ENCODE data around the gene STXBP5. TPM values are rescaled to one million over a fixed set of nuclear protein-coding genes. Genes with fewer than 3 reads are reported as not detected.

The STXBP5 gene
- polyA plus RNA-seq, 1 of the 3 experiments (the other 2 are of a cell fraction) = 9.9 TPM

GRCh38 chr6:147299035-147299434 is 94.8 kb downstream of the STXBP5 start:
- Histone ChIP-seq H3K9me2 (no peaks in the 10 kb centered on the region), H3K4me2 (no peak overlapping the region), H3K27ac (ENCODE audit: low read depth in 2 of 2, low read length in 1 of 2) (no peak overlapping the region), H3K79me2 (ENCODE audit: insufficient read depth) (no peaks in the 10 kb centered on the region), H3K9ac (no peak overlapping the region), H2AFZ (ENCODE audit: low read depth) (no peak overlapping the region), H3K9me3 (peaks cover 30% of the 10 kb centered on the region), H3K4me1 (ENCODE audit: control insufficient read depth in 1 of 2, insufficient read depth in 2 of 2, low read depth in 1 of 2, low read length in 1 of 2) (no peaks in the 10 kb centered on the region), H4K20me1 (ENCODE audit: insufficient read depth) (no peaks in the 10 kb centered on the region), H3F3A (replicated peaks; ENCODE audit: insufficient read depth) (peaks cover 12% of the 10 kb centered on the region), H3K36me3 (replicated peaks in 1 of 2; ENCODE audit: control insufficient read depth in 1 of 2, insufficient read depth in 2 of 2, low read length in 1 of 2) (peaks cover 42 to 68% of the 10 kb centered on the region in 2 experiments), H3K4me3 (ENCODE audit: low read depth in 2 of 2, low read length in 1 of 2) (no peak overlapping the region), H3K27me3 (ENCODE audit: insufficient read depth) (no peaks in the 10 kb centered on the region)
- ChIA-PET POLR2A (no interaction called here), CTCF (no interaction called here)
- TF ChIP-seq MAX (IDR thresholded peaks at IDR 0.05; ENCODE audit: low read depth) (no peak), SIN3A (IDR thresholded peaks at IDR 0.05; ENCODE audit: borderline replicate concordance, low read depth, low read length) (no peak), JUND (IDR thresholded peaks at IDR 0.05) (no peak), TAF1 (IDR thresholded peaks at IDR 0.05; ENCODE audit: borderline replicate concordance, low read depth, low read length) (no peak), SMC3 (IDR thresholded peaks at IDR 0.05; ENCODE audit: low read depth, low read length) (no peak)
- WGBS (ENCODE audit: low lambda C conversion rate) = 90% methylated on average over 3 of the region's 3 CpGs
- DNase-seq = no peak

GRCh38 chr6:147301070-147301469 is 96.9 kb downstream of the STXBP5 start:
- Histone ChIP-seq H3K27ac (ENCODE audit: low read depth in 2 of 2, low read length in 1 of 2) (no peak overlapping the region), H3K9me3 (peaks cover 30% of the 10 kb centered on the region), H3K36me3 (replicated peaks in 1 of 2; ENCODE audit: control insufficient read depth in 1 of 2, insufficient read depth in 2 of 2, low read length in 1 of 2) (peaks cover 31 to 57% of the 10 kb centered on the region in 2 experiments), H3F3A (replicated peaks; ENCODE audit: insufficient read depth) (peaks cover 12% of the 10 kb centered on the region), H3K4me1 (ENCODE audit: control insufficient read depth in 1 of 2, insufficient read depth in 2 of 2, low read depth in 1 of 2, low read length in 1 of 2) (no peaks in the 10 kb centered on the region), H4K20me1 (ENCODE audit: insufficient read depth) (no peaks in the 10 kb centered on the region), H3K9me2 (no peaks in the 10 kb centered on the region), H3K4me3 (ENCODE audit: low read depth in 2 of 2, low read length in 1 of 2) (no peak overlapping the region), H3K9ac (no peak overlapping the region), H3K27me3 (ENCODE audit: insufficient read depth) (no peaks in the 10 kb centered on the region), H2AFZ (ENCODE audit: low read depth) (no peak overlapping the region), H3K4me2 (no peak overlapping the region), H3K79me2 (ENCODE audit: insufficient read depth) (no peaks in the 10 kb centered on the region)
- CTCF ChIA-PET = no interaction called here
- WGBS (ENCODE audit: low lambda C conversion rate) = 100% methylated on average over 1 of the region's 1 CpG
- TF ChIP-seq TCF12 (IDR thresholded peaks at IDR 0.05) (no peak), POLR2AphosphoS5 (IDR thresholded peaks at IDR 0.05; ENCODE audit: low read depth, low read length) (no peak), GATA2 (CRISPR knock-in tag; IDR thresholded peaks at IDR 0.05) (no peak), RXRA (IDR thresholded peaks at IDR 0.05; ENCODE audit: borderline replicate concordance, low read depth) (no peak), ELF1 (IDR thresholded peaks at IDR 0.05) (no peak), TAF1 (IDR thresholded peaks at IDR 0.05; ENCODE audit: borderline replicate concordance, low read depth, low read length) (no peak), EZH2phosphoT487 (IDR thresholded peaks at IDR 0.05; ENCODE audit: borderline replicate concordance, low read depth) (no peak)
- TF ChIP-seq, protein P1, sequence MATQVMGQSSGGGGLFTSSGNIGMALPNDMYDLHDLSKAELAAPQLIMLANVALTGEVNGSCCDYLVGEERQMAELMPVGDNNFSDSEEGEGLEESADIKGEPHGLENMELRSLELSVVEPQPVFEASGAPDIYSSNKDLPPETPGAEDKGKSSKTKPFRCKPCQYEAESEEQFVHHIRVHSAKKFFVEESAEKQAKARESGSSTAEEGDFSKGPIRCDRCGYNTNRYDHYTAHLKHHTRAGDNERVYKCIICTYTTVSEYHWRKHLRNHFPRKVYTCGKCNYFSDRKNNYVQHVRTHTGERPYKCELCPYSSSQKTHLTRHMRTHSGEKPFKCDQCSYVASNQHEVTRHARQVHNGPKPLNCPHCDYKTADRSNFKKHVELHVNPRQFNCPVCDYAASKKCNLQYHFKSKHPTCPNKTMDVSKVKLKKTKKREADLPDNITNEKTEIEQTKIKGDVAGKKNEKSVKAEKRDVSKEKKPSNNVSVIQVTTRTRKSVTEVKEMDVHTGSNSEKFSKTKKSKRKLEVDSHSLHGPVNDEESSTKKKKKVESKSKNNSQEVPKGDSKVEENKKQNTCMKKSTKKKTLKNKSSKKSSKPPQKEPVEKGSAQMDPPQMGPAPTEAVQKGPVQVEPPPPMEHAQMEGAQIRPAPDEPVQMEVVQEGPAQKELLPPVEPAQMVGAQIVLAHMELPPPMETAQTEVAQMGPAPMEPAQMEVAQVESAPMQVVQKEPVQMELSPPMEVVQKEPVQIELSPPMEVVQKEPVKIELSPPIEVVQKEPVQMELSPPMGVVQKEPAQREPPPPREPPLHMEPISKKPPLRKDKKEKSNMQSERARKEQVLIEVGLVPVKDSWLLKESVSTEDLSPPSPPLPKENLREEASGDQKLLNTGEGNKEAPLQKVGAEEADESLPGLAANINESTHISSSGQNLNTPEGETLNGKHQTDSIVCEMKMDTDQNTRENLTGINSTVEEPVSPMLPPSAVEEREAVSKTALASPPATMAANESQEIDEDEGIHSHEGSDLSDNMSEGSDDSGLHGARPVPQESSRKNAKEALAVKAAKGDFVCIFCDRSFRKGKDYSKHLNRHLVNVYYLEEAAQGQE (IDR thresholded peaks at IDR 0.05; ENCODE audit: low read depth, low read length) = no peak
- POLR2A ChIA-PET = no interaction called here
- no peak for DNase-seq

Data from SK-N-SH (cell line).